HL-60 (cell line): ENCODE measurements around the gene UNK.

ENCODE experiments used
- DNase-seq, 2 experiments: peaks; one replicate each; pipeline ENCODE4 v3.0.0-alpha.2; 2010 to 2020; ENCODE audit warnings: low read depth in 1 of 2, low spot score in 1 of 2
- H3K27ac ChIP-seq: fragments of 250-450 bp; sonication (Bioruptor Pico); replicated peaks from 2 replicates; pipeline ENCODE4 v1.5.1; 2020; ENCODE audit warnings: mild to moderate bottlenecking, moderate library complexity
- H3K27me3 ChIP-seq: fragments of 250-450 bp; sonication (Bioruptor Pico); 2 replicates; pipeline ENCODE4 v1.5.1; 2021; ENCODE audit warnings: mild to moderate bottlenecking, moderate library complexity; ENCODE audit not compliant: insufficient read depth, poor library complexity, severe bottlenecking
- H3K4me3 ChIP-seq: replicated peaks from 2 replicates; pipeline ENCODE4 v1.5.1; 2011; ENCODE audit warnings: mild to moderate bottlenecking, control low read depth, low read length; ENCODE audit not compliant: insufficient read depth
- CTCF ChIP-seq: IDR thresholded peaks from one replicate; pipeline ENCODE4 v1.5.1; 2011; ENCODE audit warnings: low read length, control low read depth, inconsistent platforms; ENCODE audit not compliant: insufficient read depth
- GABPA ChIP-seq: IDR thresholded peaks from 2 replicates; pipeline ENCODE4 v1.6.1; 2012; ENCODE audit warnings: low read depth
- POLR2AphosphoS5 ChIP-seq: IDR thresholded peaks from 2 replicates; pipeline ENCODE4 v1.6.1; 2012; ENCODE audit warnings: low read depth
- REST ChIP-seq: IDR thresholded peaks from 2 replicates; pipeline ENCODE4 v1.6.1; 2012; ENCODE audit warnings: low read depth; ENCODE audit not compliant: insufficient replicate concordance
- SPI1 ChIP-seq: IDR thresholded peaks from 2 replicates; pipeline ENCODE4 v1.6.1; 2012; ENCODE audit warnings: low read depth, mild to moderate bottlenecking, borderline replicate concordance

Gene UNK

GRCh38 chr17:75819678-75820077 lies 35.1 kb downstream of the UNK start:
- TF ChIP-seq GABPA: no peak
- TF ChIP-seq POLR2AphosphoS5: no peak
- no peak for TF ChIP-seq SPI1
- TF ChIP-seq REST: no peak
- no peak for TF ChIP-seq CTCF
- DNase-seq: no peak
- Histone ChIP-seq H3K27ac (no peak overlapping the region), H3K4me3 (no peak overlapping the region), H3K27me3 (no peaks in the 10 kb centered on the region)

GRCh38 chr17:75820094-75821080 lies 35.8 kb downstream of the UNK start:
- Histone ChIP-seq H3K4me3 (no peak overlapping the region), H3K27ac (no peak overlapping the region), H3K27me3 (no peaks in the 10 kb centered on the region)
- DNase-seq: no peak
- TF ChIP-seq SPI1: no peak
- TF ChIP-seq GABPA: no peak
- TF ChIP-seq REST: no peak
- no peak for TF ChIP-seq POLR2AphosphoS5
- TF ChIP-seq CTCF: no peak

GRCh38 chr17:75821552-75821951 lies 36.9 kb downstream of the UNK start:
- H3K4me3 ChIP-seq: no peak overlapping the region
- no peak overlapping the region for H3K27ac ChIP-seq
- DNase-seq: no peak
- TF ChIP-seq GABPA (no peak), CTCF (no peak), POLR2AphosphoS5 (no peak), REST (no peak), SPI1 (no peak)
- H3K27me3 ChIP-seq: no peaks in the 10 kb centered on the region
